ENCODE results near the gene IFI35. TPM values are rescaled to one million over a fixed set of nuclear protein-coding genes. Genes with fewer than 3 reads are reported as not detected.
A peak's percentile ranks its signal among the peaks of the same experiment; 100 is the strongest.

The IFI35 gene
- polyA plus RNA-seq (2013, experiment 1 of 2): 27.4 TPM
- 24.5 TPM for polyA plus RNA-seq (2013, experiment 2 of 2)

DNA sequence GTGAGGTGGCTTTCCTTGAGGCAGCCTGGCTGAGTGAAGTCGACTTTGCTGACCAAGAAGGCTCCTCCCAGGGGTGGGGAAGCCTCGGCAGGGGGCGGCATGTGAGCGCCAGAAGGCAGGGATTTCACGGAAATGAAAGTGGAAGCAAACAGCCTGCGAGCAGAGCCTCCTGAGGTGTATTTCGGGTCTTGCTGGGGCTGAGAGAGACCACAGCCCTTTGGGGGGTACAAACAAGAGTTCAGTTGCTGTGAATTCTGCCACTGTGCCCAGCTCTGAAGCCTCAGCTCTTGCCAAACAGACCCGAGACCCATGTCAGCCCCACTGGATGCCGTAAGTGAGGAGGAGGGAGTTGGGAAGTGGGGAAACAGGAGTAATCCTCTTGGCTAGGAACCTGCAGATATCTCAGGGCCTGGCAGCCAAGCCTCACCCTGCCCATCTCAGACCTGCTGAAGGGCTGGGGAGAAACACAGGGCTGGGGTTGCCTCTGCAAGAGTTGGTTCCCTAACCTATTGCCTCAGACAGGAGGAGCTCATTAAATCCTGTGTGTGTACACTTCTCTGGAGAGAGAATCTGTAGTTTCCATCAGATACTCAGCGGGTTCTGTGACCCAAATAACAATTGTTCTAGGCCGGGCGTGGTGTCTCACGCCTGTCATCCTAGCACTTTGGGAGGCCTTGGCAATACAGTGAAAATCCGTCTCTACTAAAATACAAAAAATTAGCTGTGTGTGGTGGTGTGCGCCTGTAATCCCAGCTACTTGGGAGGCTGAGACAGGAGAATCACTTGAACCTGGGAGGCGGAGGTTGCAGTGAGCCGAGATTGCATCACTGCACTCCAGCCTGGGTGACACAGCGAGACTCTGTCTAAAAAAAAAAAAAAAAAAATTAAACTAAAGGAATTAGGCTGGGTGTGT is at the start of gene IFI35:
TSS of gene IFI35 (plus strand) at position 146 of the 913 bp plus-strand sequence. CDS start at position 310, 164 bp downstream.
- H3K18ac ChIP-seq (ENCODE audit: low read depth in 1 of 2, low read length in 2 of 2): peak within 1 kb of the TSS; percentile 79 to 88
- peak within 1 kb of the TSS; percentile 85 for H3K4me2 ChIP-seq (ENCODE audit: low read length, poor library complexity, severe bottlenecking)
- peaks cover 6% of the 10 kb centered on the region for H3K4me1 ChIP-seq (ENCODE audit: control insufficient read depth, insufficient read depth, low read depth, low read length)
- H3K23ac ChIP-seq (ENCODE audit: low read length in 2 of 2): peak within 1 kb of the TSS in 1 of 2 experiments; percentile 48
- H3K27ac ChIP-seq (ENCODE audit: low read length, poor library complexity, severe bottlenecking): peak within 1 kb of the TSS; percentile 93
- no peaks in the 10 kb centered on the region for H3K9me3 ChIP-seq (ENCODE audit: control insufficient read depth, low read length)
- peak within 1 kb of the TSS in 1 of 2 experiments; percentile 26 for H2BK12ac ChIP-seq (ENCODE audit: low read length in 2 of 2)
- peak within 1 kb of the TSS; percentile 46 for H2AFZ ChIP-seq (ENCODE audit: low read depth, low read length)
- DNase-seq: peak; percentile 91
- H2BK15ac ChIP-seq (ENCODE audit: low read depth, poor library complexity, severe bottlenecking): no peak within 1 kb of the TSS
- peak within 1 kb of the TSS in 1 of 2 experiments; percentile 23 for H3K14ac ChIP-seq (ENCODE audit: low read length in 2 of 2)
- H4K91ac ChIP-seq (ENCODE audit: low read length): peak within 1 kb of the TSS; percentile 73
- no peak within 1 kb of the TSS for H2BK120ac ChIP-seq (ENCODE audit: low read depth, low read length)
- H4K8ac ChIP-seq (ENCODE audit: low read length): peak within 1 kb of the TSS; percentile 16
- peak within 1 kb of the TSS; percentile 98 for H3K9ac ChIP-seq (ENCODE audit: low read length)
- H3K36me3 ChIP-seq (ENCODE audit: control insufficient read depth in 1 of 2, insufficient read depth in 2 of 2, low read depth in 1 of 2, low read length in 2 of 2): peaks cover 27 to 40% of the 10 kb centered on the region in 2 experiments
- peak within 1 kb of the TSS; percentile 20 to 30 for H3K4ac ChIP-seq (ENCODE audit: low read depth in 1 of 2, low read length in 2 of 2)
- peak within 1 kb of the TSS; percentile 60 to 96 for H3K4me3 ChIP-seq (ENCODE audit: insufficient read depth in 1 of 2, low read depth in 1 of 2, low read length in 2 of 2)
- peak within 1 kb of the TSS; percentile 9 for H2AK5ac ChIP-seq (ENCODE audit: low read length, severe bottlenecking)
- 49% methylated on average over 16 of the region's 18 CpGs for WGBS
- no peaks in the 10 kb centered on the region for H3K27me3 ChIP-seq (ENCODE audit: control insufficient read depth in 1 of 2, insufficient read depth in 1 of 2, low read length in 2 of 2)
- H3K79me1 ChIP-seq (replicated peaks; ENCODE audit: low read length, poor library complexity, severe bottlenecking): peaks cover 3% of the 10 kb centered on the region
- no peak within 1 kb of the TSS for H2BK5ac ChIP-seq (ENCODE audit: low read depth, low read length, poor library complexity, severe bottlenecking)

DNA sequence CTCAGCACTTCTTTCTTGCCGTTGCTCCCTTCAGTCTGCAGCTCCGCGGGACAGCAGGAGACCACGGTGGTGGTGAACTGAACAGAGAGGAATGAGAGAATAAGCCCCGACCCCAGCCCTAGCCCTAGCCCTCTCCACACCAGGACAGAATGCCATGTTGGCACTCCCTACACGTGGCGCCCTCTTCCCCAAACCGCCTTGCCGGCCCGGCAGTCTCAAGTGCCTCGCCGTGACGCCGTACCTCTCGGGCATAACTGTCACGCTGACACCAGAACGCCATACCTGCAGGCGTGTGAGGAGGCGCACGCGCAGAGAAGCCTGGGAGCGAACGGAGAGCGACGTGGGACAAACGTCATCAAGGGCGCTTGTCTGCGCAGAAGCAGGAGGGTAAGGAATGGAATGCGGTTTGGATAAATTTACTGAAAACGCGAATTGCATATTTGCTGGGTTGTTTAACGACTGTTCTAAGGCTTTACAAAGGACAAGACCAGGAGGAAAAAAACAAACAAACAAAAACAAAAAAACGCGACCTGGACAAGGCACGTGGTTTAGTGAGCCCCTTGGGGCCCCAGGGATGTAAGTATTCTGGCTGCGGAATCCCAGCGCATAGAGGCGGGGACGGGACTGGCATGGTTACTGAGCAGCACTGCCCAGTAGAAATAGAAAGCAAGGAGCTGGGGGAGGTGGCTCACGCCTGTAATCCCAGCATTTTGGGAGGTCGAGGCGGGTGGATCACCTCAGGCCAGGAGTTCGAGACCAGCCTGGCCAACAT is 42.2 kb upstream of the IFI35 start, which contains the start of gene AARSD1:
TSS of gene AARSD1 (minus strand) at position 294 of the 772 bp plus-strand sequence. CDS start at position 280, 14 bp downstream.
- peak within 1 kb of the TSS; percentile 84 for H3K27ac ChIP-seq (ENCODE audit: low read length, poor library complexity, severe bottlenecking)
- no peaks in the 10 kb centered on the region for H3K9me3 ChIP-seq (ENCODE audit: control insufficient read depth, low read length)
- peak within 1 kb of the TSS in 1 of 2 experiments; percentile 99 for H3K14ac ChIP-seq (ENCODE audit: low read length in 2 of 2)
- peak within 1 kb of the TSS; percentile 94 for H2AFZ ChIP-seq (ENCODE audit: low read depth, low read length)
- no peak within 1 kb of the TSS for H2BK5ac ChIP-seq (ENCODE audit: low read depth, low read length, poor library complexity, severe bottlenecking)
- peak within 1 kb of the TSS; percentile 96 for H3K9ac ChIP-seq (ENCODE audit: low read length)
- peak within 1 kb of the TSS in 1 of 2 experiments; percentile 46 for H3K23ac ChIP-seq (ENCODE audit: low read length in 2 of 2)
- H3K18ac ChIP-seq (ENCODE audit: low read depth in 1 of 2, low read length in 2 of 2): peak within 1 kb of the TSS; percentile 92 to 98
- peaks cover 12% of the 10 kb centered on the region for H3K79me1 ChIP-seq (replicated peaks; ENCODE audit: low read length, poor library complexity, severe bottlenecking)
- no peak within 1 kb of the TSS for H2BK120ac ChIP-seq (ENCODE audit: low read depth, low read length)
- H3K4me2 ChIP-seq (ENCODE audit: low read length, poor library complexity, severe bottlenecking): peak within 1 kb of the TSS; percentile 94
- peak within 1 kb of the TSS; percentile 77 for H4K91ac ChIP-seq (ENCODE audit: low read length)
- DNase-seq: peak; percentile 96
- peak within 1 kb of the TSS; percentile 68 to 96 for H3K4me3 ChIP-seq (ENCODE audit: insufficient read depth in 1 of 2, low read depth in 1 of 2, low read length in 2 of 2)
- no peak within 1 kb of the TSS for H2AK5ac ChIP-seq (ENCODE audit: low read length, severe bottlenecking)
- peak within 1 kb of the TSS in 1 of 2 experiments; percentile 10 for H2BK12ac ChIP-seq (ENCODE audit: low read length in 2 of 2)
- H3K36me3 ChIP-seq (ENCODE audit: control insufficient read depth in 1 of 2, insufficient read depth in 2 of 2, low read depth in 1 of 2, low read length in 2 of 2): peaks cover 25 to 31% of the 10 kb centered on the region in 2 experiments
- 5% methylated on average over 43 of the region's 43 CpGs for WGBS
- no peak within 1 kb of the TSS for H2BK15ac ChIP-seq (ENCODE audit: low read depth, poor library complexity, severe bottlenecking)
- peak within 1 kb of the TSS; percentile 93 for H4K8ac ChIP-seq (ENCODE audit: low read length)
- no peaks in the 10 kb centered on the region for H3K27me3 ChIP-seq (ENCODE audit: control insufficient read depth in 1 of 2, insufficient read depth in 1 of 2, low read length in 2 of 2)
- peaks cover 8% of the 10 kb centered on the region for H3K4me1 ChIP-seq (ENCODE audit: control insufficient read depth, insufficient read depth, low read depth, low read length)
- peak within 1 kb of the TSS; percentile 39 to 95 for H3K4ac ChIP-seq (ENCODE audit: low read depth in 1 of 2, low read length in 2 of 2)

DNA sequence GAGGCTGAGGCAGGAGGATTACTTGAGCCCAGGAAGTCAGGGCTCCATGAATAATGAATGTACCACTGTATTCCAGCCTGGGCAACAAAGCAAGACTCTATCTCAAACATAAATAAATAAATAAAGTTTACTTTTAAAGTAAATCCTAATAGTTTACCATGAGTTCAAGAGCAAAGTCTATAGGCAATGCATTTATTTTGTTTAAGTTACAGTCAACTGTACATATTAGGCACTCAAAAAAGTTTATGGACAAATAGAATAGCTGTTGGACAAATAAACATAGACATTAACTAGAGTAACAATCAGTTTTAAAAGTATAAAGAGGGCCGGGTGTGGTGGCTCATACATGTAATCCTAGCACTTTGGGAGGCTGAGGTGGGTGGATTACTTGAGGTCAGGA is 38.7 kb upstream of the IFI35 start:
- Histone ChIP-seq H3K36me3 (ENCODE audit: control insufficient read depth in 1 of 2, insufficient read depth in 2 of 2, low read depth in 1 of 2, low read length in 2 of 2) (no peaks in the 10 kb centered on the region), H2BK5ac (ENCODE audit: low read depth, low read length, poor library complexity, severe bottlenecking) (no peak overlapping the region), H3K23ac (ENCODE audit: low read length in 2 of 2) (no peak overlapping the region), H4K8ac (ENCODE audit: low read length) (no peak overlapping the region), H2AFZ (ENCODE audit: low read depth, low read length) (no peak overlapping the region), H4K91ac (ENCODE audit: low read length) (no peak overlapping the region), H3K27ac (ENCODE audit: low read length, poor library complexity, severe bottlenecking) (no peak overlapping the region), H3K9me3 (ENCODE audit: control insufficient read depth, low read length) (no peaks in the 10 kb centered on the region), H2BK12ac (ENCODE audit: low read length in 2 of 2) (no peak overlapping the region), H3K4me2 (ENCODE audit: low read length, poor library complexity, severe bottlenecking) (no peak overlapping the region), H3K14ac (ENCODE audit: low read length in 2 of 2) (no peak overlapping the region), H3K4me3 (ENCODE audit: insufficient read depth in 1 of 2, low read depth in 1 of 2, low read length in 2 of 2) (no peak overlapping the region), H2BK15ac (ENCODE audit: low read depth, poor library complexity, severe bottlenecking) (no peak overlapping the region), H2BK120ac (ENCODE audit: low read depth, low read length) (no peak overlapping the region), H3K79me1 (replicated peaks; ENCODE audit: low read length, poor library complexity, severe bottlenecking) (peaks cover 3% of the 10 kb centered on the region), H3K4ac (ENCODE audit: low read depth in 1 of 2, low read length in 2 of 2) (no peak overlapping the region), H3K9ac (ENCODE audit: low read length) (no peak overlapping the region), H3K4me1 (ENCODE audit: control insufficient read depth, insufficient read depth, low read depth, low read length) (peaks cover 6% of the 10 kb centered on the region), H3K27me3 (ENCODE audit: control insufficient read depth in 1 of 2, insufficient read depth in 1 of 2, low read length in 2 of 2) (no peaks in the 10 kb centered on the region), H2AK5ac (ENCODE audit: low read length, severe bottlenecking) (no peak overlapping the region), H3K18ac (ENCODE audit: low read depth in 1 of 2, low read length in 2 of 2) (no peak overlapping the region)
- DNase-seq: no peak
- 90% methylated on average over 1 of the region's 1 CpG for WGBS

Data from mesenchymal stem cell (in vitro differentiated cells and primary cell).